Smooth muscle cell of trachea (primary cell): ENCODE results near the gene WAPL. TPM values are rescaled to one million over a fixed set of nuclear protein-coding genes. Genes with fewer than 3 reads are reported as not detected.

Experiments used
- total RNA-seq: library from RNA; depleted of rRNA; stranded (reverse); fragments of >200 nt; gene quantifications from 2 replicates; pipeline ENCODE4 v1.2.1, GENCODE V29; 2014

WAPL gene
- total RNA-seq, result 36.9 and 47.3 TPM in 2 replicates

GRCh38 chr10:86521678-86522509 is at the start of gene WAPL:
TSS of gene WAPL (minus strand) at chr10:86521792. CDS start at chr10:86518069, 3,723 bp downstream.

Other genes with a start within 250 kb of the WAPL start
- gene GRID1, start 155.0 kb downstream of the WAPL start, total RNA-seq, result under 0.01 TPM in 1 of 2 replicates, not detected in the other
- gene OPN4, start 132.8 kb upstream of the WAPL start, total RNA-seq, result not detected in 2 replicates
- gene LDB3, start 146.7 kb upstream of the WAPL start, total RNA-seq, result under 0.01 TPM in 1 of 2 replicates, not detected in the other
- 68.1 and 73.1 TPM in 2 replicates for gene BMPR1A, start 234.8 kb upstream of the WAPL start, total RNA-seq